ENCODE data around the gene CLDN20. TPM values are rescaled to one million over a fixed set of nuclear protein-coding genes. Genes with fewer than 3 reads are reported as not detected.

CLDN20 gene
- total RNA-seq, 4 donors from 2014 or later: 0.88 TPM; not detected in 3

- TF ChIP-seq CTCF (IDR thresholded peaks at IDR 0.05): no peak
- TF ChIP-seq POLR2A (IDR thresholded peaks at IDR 0.05): no peak
- H3K27ac ChIP-seq: no peak overlapping the region
- H3K9me3 ChIP-seq: no peaks in the 10 kb centered on the region
- DNase-seq: no peak
- peaks cover 0 to 6% (median 0%) of the 10 kb centered on the region in 4 donors for H3K4me1 ChIP-seq
- H3K4me3 ChIP-seq: no peak overlapping the region
- no peaks in the 10 kb centered on the region for H3K27me3 ChIP-seq
- peaks cover 0 to 3% (median 0%) of the 10 kb centered on the region in 3 donors for H3K36me3 ChIP-seq
Measured at GRCh38 chr6:155276638-155277037, 12.8 kb downstream of the CLDN20 start.

GRCh38 chr6:155278319-155279049 lies 14.7 kb downstream of the CLDN20 start:
- DNase-seq: no peak
- Histone ChIP-seq H3K4me1 (peaks cover 0 to 6% (median 0%) of the 10 kb centered on the region in 4 donors), H3K9me3 (no peaks in the 10 kb centered on the region), H3K27me3 (no peaks in the 10 kb centered on the region), H3K4me3 (no peak overlapping the region), H3K27ac (no peak overlapping the region), H3K36me3 (peaks cover 0 to 3% (median 0%) of the 10 kb centered on the region in 3 donors)
- TF ChIP-seq CTCF (IDR thresholded peaks at IDR 0.05): no peak
- TF ChIP-seq POLR2A (IDR thresholded peaks at IDR 0.05): no peak

GRCh38 chr6:155284775-155285174 lies 21.0 kb downstream of the CLDN20 start:
- no peak for DNase-seq

GRCh38 chr6:155287762-155288161 lies 23.9 kb downstream of the CLDN20 start:
- no peak overlapping the region for H3K4me3 ChIP-seq
- H3K27me3 ChIP-seq: no peaks in the 10 kb centered on the region
- H3K4me1 ChIP-seq: no peaks in the 10 kb centered on the region
- H3K27ac ChIP-seq: no peak overlapping the region
- no peaks in the 10 kb centered on the region for H3K9me3 ChIP-seq
- H3K36me3 ChIP-seq: peaks cover 0 to 42% (median 0%) of the 10 kb centered on the region in 3 donors
- TF ChIP-seq POLR2A (IDR thresholded peaks at IDR 0.05) (no peak), CTCF (IDR thresholded peaks at IDR 0.05) (no peak)
- no peak for DNase-seq

More at GRCh38 chr6:155284775-155285174, 21.0 kb downstream of the CLDN20 start:
- Histone ChIP-seq H3K4me3 (no peak overlapping the region), H3K36me3 (peaks cover 0 to 30% (median 0%) of the 10 kb centered on the region in 3 donors), H3K4me1 (no peaks in the 10 kb centered on the region), H3K27me3 (no peaks in the 10 kb centered on the region), H3K27ac (no peak overlapping the region), H3K9me3 (no peaks in the 10 kb centered on the region)
- TF ChIP-seq CTCF (IDR thresholded peaks at IDR 0.05) (no peak), POLR2A (IDR thresholded peaks at IDR 0.05) (no peak)

- Histone ChIP-seq H3K9me3 (no peaks in the 10 kb centered on the region), H3K4me3 (no peak overlapping the region), H3K27me3 (no peaks in the 10 kb centered on the region), H3K4me1 (no peaks in the 10 kb centered on the region), H3K27ac (no peak overlapping the region), H3K36me3 (peaks cover 0 to 25% (median 0%) of the 10 kb centered on the region in 3 donors)
- DNase-seq: no peak
- no peak for TF ChIP-seq CTCF (IDR thresholded peaks at IDR 0.05)
- TF ChIP-seq POLR2A (IDR thresholded peaks at IDR 0.05): no peak
Measured at GRCh38 chr6:155290491-155290890, 26.7 kb downstream of the CLDN20 start.
